HCT116 (cell line): ENCODE data around the gene CARD9.

Experiments
- EZH2 ChIP-seq: fragments of 200-600 bp; sonication (generic); IDR thresholded peaks from 2 replicates; pipeline ENCODE4 v1.6.1; 2017; ENCODE audit warnings: antibody characterized with exemption, mixed run types
- EZH2phosphoT487 ChIP-seq: fragments of 200-600 bp; IDR thresholded peaks from 2 replicates; pipeline ENCODE4 v1.6.1; 2018; ENCODE audit warnings: antibody characterized with exemption, borderline replicate concordance
- JUND ChIP-seq: IDR thresholded peaks from 2 replicates; pipeline ENCODE4 v1.6.1; 2012
- POLR2A ChIP-seq: IDR thresholded peaks from 2 replicates; pipeline ENCODE4 v1.7.0; 2011; ENCODE audit warnings: borderline replicate concordance; ENCODE audit not compliant: insufficient read depth, insufficient read length; ENCODE audit errors: extremely low read depth
- POLR2AphosphoS5 ChIP-seq: IDR thresholded peaks from 2 replicates; pipeline ENCODE4 v1.6.1; 2011; ENCODE audit warnings: mild to moderate bottlenecking, low read depth, low read length, moderate library complexity
- RAD21 ChIP-seq: IDR thresholded peaks from 2 replicates; pipeline ENCODE4 v1.6.1; 2012; ENCODE audit warnings: low read depth, mild to moderate bottlenecking
- SRF ChIP-seq: IDR thresholded peaks from 2 replicates; pipeline ENCODE4 v1.6.1; 2012; ENCODE audit warnings: low read depth
- TF ChIP-seq, protein P1 (sequence below), 3 experiments: fragments of 200-600 bp in 1 of 3; sonication (generic) in 1 of 3; IDR thresholded peaks in 2 of 3; conservative IDR thresholded peaks in 1 of 3; 2 replicates each; pipeline ENCODE4 v1.5.1; 2012 to 2017; ENCODE audit warnings: low read depth in 2 of 3, low read length in 2 of 3, antibody characterized with exemption in 1 of 3, borderline replicate concordance in 1 of 3, control low read depth in 1 of 3, mild to moderate bottlenecking in 1 of 3, mixed read lengths in 1 of 3, mixed run types in 1 of 3, moderate library complexity in 1 of 3; ENCODE audit not compliant: insufficient read depth in 1 of 3
- TF ChIP-seq, protein P2 (sequence below): IDR thresholded peaks from 2 replicates; pipeline ENCODE4 v1.6.1; 2012
- TF ChIP-seq, protein P3 (sequence below): IDR thresholded peaks from 2 replicates; pipeline ENCODE4 v1.6.1; 2012

DNA sequence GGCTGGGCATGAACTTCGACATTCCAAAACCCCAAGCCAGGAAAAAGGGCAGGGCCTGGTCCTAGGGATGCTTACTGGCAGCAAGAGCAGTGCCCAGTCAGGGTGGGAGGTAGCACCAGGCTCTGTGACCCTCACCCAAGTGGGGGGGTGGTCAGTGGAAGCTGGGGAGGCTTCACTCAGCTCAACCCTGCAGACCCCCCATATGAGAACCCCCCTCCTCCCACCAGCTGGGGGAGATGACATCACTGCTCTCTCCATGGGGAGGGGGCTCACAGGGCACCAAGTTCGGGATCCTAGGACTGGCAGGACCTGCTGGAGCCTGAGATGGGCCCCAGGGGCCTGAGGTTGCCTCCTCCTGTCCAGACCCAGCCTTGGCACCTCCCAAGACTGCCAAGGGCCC lies 14.6 kb downstream of the CARD9 start:
- TF ChIP-seq, protein P1, sequence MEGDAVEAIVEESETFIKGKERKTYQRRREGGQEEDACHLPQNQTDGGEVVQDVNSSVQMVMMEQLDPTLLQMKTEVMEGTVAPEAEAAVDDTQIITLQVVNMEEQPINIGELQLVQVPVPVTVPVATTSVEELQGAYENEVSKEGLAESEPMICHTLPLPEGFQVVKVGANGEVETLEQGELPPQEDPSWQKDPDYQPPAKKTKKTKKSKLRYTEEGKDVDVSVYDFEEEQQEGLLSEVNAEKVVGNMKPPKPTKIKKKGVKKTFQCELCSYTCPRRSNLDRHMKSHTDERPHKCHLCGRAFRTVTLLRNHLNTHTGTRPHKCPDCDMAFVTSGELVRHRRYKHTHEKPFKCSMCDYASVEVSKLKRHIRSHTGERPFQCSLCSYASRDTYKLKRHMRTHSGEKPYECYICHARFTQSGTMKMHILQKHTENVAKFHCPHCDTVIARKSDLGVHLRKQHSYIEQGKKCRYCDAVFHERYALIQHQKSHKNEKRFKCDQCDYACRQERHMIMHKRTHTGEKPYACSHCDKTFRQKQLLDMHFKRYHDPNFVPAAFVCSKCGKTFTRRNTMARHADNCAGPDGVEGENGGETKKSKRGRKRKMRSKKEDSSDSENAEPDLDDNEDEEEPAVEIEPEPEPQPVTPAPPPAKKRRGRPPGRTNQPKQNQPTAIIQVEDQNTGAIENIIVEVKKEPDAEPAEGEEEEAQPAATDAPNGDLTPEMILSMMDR (IDR thresholded peaks at IDR 0.05 in 2 of 3, conservative IDR thresholded peaks at IDR 0.05 in 1 of 3; ENCODE audit: borderline replicate concordance in 1 of 3, insufficient read depth in 1 of 3, low read depth in 2 of 3, low read length in 2 of 3), result no peak
- TF ChIP-seq, protein P2, sequence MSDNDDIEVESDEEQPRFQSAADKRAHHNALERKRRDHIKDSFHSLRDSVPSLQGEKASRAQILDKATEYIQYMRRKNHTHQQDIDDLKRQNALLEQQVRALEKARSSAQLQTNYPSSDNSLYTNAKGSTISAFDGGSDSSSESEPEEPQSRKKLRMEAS, result no peak
- no peak for TF ChIP-seq JUND
- TF ChIP-seq POLR2A, result no peak
- TF ChIP-seq POLR2AphosphoS5, result no peak
- no peak for TF ChIP-seq RAD21
- no peak for TF ChIP-seq EZH2phosphoT487
- TF ChIP-seq, protein P3, sequence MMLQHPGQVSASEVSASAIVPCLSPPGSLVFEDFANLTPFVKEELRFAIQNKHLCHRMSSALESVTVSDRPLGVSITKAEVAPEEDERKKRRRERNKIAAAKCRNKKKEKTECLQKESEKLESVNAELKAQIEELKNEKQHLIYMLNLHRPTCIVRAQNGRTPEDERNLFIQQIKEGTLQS, result no peak
- TF ChIP-seq SRF, result no peak
- no peak for TF ChIP-seq EZH2
